Measurements from ENCODE around the gene KRTAP10-11. TPM values are rescaled to one million over a fixed set of nuclear protein-coding genes. Genes with fewer than 3 reads are reported as not detected.

KRTAP10-11 gene
- total RNA-seq, 1 donor from 2014 or later: not detected

DNA sequence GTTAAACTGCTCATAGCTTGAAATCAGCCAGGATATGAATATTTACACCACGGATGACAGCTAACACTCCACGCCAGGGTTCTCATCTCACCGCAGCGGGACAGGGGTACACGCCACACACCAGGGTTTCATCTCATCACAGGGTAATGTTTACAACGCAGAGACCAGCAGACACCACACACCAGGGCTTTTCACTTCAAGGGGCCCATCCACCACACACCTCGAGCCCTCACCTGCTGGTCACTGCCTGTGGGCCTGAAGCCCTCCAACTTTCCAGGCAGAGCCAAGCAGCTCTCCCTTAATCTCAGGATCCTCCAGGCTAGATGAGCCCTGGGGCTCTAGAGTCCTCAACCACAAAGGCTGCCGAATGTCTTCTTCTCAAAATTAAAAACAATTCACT lies 49.4 kb downstream of the KRTAP10-11 start:
- peaks cover 26% of the 10 kb centered on the region for H3K27me3 Mint-ChIP-seq (ENCODE audit: insufficient read depth, low read depth)
- H3K36me3 Mint-ChIP-seq: peaks cover 3% of the 10 kb centered on the region
- H3K27ac ChIP-seq: no peak overlapping the region
- H3K79me2 ChIP-seq (ENCODE audit: low read depth): no peaks in the 10 kb centered on the region
- H4K20me1 ChIP-seq (ENCODE audit: low read depth): no peaks in the 10 kb centered on the region
- no peaks in the 10 kb centered on the region for H3K36me3 ChIP-seq
- peaks cover 5% of the 10 kb centered on the region for H3K9me3 ChIP-seq (ENCODE audit: low read depth)
- peaks cover 1% of the 10 kb centered on the region for H3K27me3 ChIP-seq
- no peak overlapping the region for H3K4me3 Mint-ChIP-seq
- no peak overlapping the region for H3K27ac Mint-ChIP-seq
- peaks cover 25% of the 10 kb centered on the region for H3K4me1 ChIP-seq
- H2AFZ ChIP-seq (replicated peaks): no peak overlapping the region
- TF ChIP-seq EZH2phosphoT487 (IDR thresholded peaks at IDR 0.05) (no peak), EZH2 (IDR thresholded peaks at IDR 0.05) (no peak)
- TF ChIP-seq, protein P1, sequence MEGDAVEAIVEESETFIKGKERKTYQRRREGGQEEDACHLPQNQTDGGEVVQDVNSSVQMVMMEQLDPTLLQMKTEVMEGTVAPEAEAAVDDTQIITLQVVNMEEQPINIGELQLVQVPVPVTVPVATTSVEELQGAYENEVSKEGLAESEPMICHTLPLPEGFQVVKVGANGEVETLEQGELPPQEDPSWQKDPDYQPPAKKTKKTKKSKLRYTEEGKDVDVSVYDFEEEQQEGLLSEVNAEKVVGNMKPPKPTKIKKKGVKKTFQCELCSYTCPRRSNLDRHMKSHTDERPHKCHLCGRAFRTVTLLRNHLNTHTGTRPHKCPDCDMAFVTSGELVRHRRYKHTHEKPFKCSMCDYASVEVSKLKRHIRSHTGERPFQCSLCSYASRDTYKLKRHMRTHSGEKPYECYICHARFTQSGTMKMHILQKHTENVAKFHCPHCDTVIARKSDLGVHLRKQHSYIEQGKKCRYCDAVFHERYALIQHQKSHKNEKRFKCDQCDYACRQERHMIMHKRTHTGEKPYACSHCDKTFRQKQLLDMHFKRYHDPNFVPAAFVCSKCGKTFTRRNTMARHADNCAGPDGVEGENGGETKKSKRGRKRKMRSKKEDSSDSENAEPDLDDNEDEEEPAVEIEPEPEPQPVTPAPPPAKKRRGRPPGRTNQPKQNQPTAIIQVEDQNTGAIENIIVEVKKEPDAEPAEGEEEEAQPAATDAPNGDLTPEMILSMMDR (IDR thresholded peaks at IDR 0.05): no peak
- DNase-seq (ENCODE audit: low spot score): no peak
- no peak overlapping the region for H3K4me3 ChIP-seq
- peaks cover 39% of the 10 kb centered on the region for H3K4me1 Mint-ChIP-seq
- no peak overlapping the region for H3K4me2 ChIP-seq
- no peaks in the 10 kb centered on the region for H3F3A ChIP-seq (ENCODE audit: low read depth)
- H3K9ac ChIP-seq: no peak overlapping the region
- peaks cover 19% of the 10 kb centered on the region for H3K9me3 Mint-ChIP-seq

DNA sequence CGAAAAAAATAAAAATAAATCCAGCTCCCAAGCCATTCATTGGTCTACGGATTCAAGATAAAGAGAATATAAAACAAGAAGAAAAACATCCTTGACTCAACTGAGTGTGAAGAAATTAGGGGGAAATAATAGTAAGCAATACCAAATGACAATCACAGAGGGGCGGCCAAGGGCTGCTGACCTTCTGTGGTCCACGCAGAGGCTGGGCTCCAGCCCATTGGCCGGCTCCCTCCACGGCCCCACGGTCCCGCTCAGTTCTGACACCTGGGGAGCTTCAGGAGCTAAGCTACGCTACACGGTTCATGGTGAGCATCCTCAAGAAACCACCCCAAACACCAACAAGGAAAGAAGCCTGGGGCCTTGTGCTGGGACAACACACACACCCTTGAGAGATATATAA lies 50.4 kb downstream of the KRTAP10-11 start:
- no peaks in the 10 kb centered on the region for H3F3A ChIP-seq (ENCODE audit: low read depth)
- H3K9me3 ChIP-seq (ENCODE audit: low read depth): peaks cover 5% of the 10 kb centered on the region
- H3K27ac ChIP-seq: no peak overlapping the region
- Mint-ChIP-seq H3K4me1 (peaks cover 44% of the 10 kb centered on the region), H3K27ac (no peak overlapping the region), H3K9me3 (peaks cover 19% of the 10 kb centered on the region), H3K36me3 (peaks cover 3% of the 10 kb centered on the region), H3K27me3 (ENCODE audit: insufficient read depth, low read depth) (peaks cover 30% of the 10 kb centered on the region), H3K4me3 (no peak overlapping the region)
- no peak overlapping the region for H3K4me3 ChIP-seq
- no peaks in the 10 kb centered on the region for H3K36me3 ChIP-seq
- no peak for TF ChIP-seq EZH2 (IDR thresholded peaks at IDR 0.05)
- TF ChIP-seq, protein P1 (IDR thresholded peaks at IDR 0.05): no peak
- TF ChIP-seq EZH2phosphoT487 (IDR thresholded peaks at IDR 0.05): no peak
- H2AFZ ChIP-seq (replicated peaks): no peak overlapping the region
- no peak for DNase-seq (ENCODE audit: low spot score)
- H3K27me3 ChIP-seq: peaks cover 6% of the 10 kb centered on the region
- peaks cover 27% of the 10 kb centered on the region for H3K4me1 ChIP-seq
- no peak overlapping the region for H3K4me2 ChIP-seq
- H3K9ac ChIP-seq: no peak overlapping the region
- no peaks in the 10 kb centered on the region for H3K79me2 ChIP-seq (ENCODE audit: low read depth)
- no peaks in the 10 kb centered on the region for H4K20me1 ChIP-seq (ENCODE audit: low read depth)

Small RNA genes within 50 kb of the gene (small RNA-seq; reads per million reads assigned to genes)
- not detected for gene KRTAP12-6P

Other genes starting within 250 kb of the KRTAP10-11 start
- 2.5 and 4.9 TPM in 2 replicates for gene LRRC3, start 190.9 kb upstream of the KRTAP10-11 start, total RNA-seq (ENCODE audit: low replicate concordance)
- gene KRTAP10-1, start 106.2 kb upstream of the KRTAP10-11 start, total RNA-seq (ENCODE audit: low replicate concordance): not detected in 2 replicates
- gene KRTAP10-2, start 94.9 kb upstream of the KRTAP10-11 start, total RNA-seq (ENCODE audit: low replicate concordance): not detected in 2 replicates
- not detected in 2 replicates for gene KRTAP10-3, start 87.6 kb upstream of the KRTAP10-11 start, total RNA-seq (ENCODE audit: low replicate concordance)
- gene KRTAP10-4, start 72.7 kb upstream of the KRTAP10-11 start, total RNA-seq (ENCODE audit: low replicate concordance): not detected in 2 replicates
- not detected in 2 replicates for gene KRTAP10-5, start 65.8 kb upstream of the KRTAP10-11 start, total RNA-seq (ENCODE audit: low replicate concordance)
- not detected in 2 replicates for gene KRTAP10-6, start 53.9 kb upstream of the KRTAP10-11 start, total RNA-seq (ENCODE audit: low replicate concordance)
- not detected in 2 replicates for gene KRTAP10-7, start 45.8 kb upstream of the KRTAP10-11 start, total RNA-seq (ENCODE audit: low replicate concordance)
- not detected in 2 replicates for gene KRTAP10-8, start 34.3 kb upstream of the KRTAP10-11 start, total RNA-seq (ENCODE audit: low replicate concordance)
- gene KRTAP10-9, start 19.3 kb upstream of the KRTAP10-11 start, total RNA-seq (ENCODE audit: low replicate concordance): not detected in 2 replicates
- not detected in 2 replicates for gene KRTAP10-10, start 9.1 kb upstream of the KRTAP10-11 start, total RNA-seq (ENCODE audit: low replicate concordance)
- not detected in 2 replicates for gene KRTAP12-4, start 8.2 kb downstream of the KRTAP10-11 start, total RNA-seq (ENCODE audit: low replicate concordance)
- gene KRTAP12-3, start 11.5 kb downstream of the KRTAP10-11 start, total RNA-seq (ENCODE audit: low replicate concordance): not detected in 2 replicates
- gene KRTAP12-2, start 20.5 kb downstream of the KRTAP10-11 start, total RNA-seq (ENCODE audit: low replicate concordance): not detected in 2 replicates
- not detected in 2 replicates for gene KRTAP12-1, start 35.7 kb downstream of the KRTAP10-11 start, total RNA-seq (ENCODE audit: low replicate concordance)
- not detected in 2 replicates for gene KRTAP10-12, start 50.8 kb downstream of the KRTAP10-11 start, total RNA-seq (ENCODE audit: low replicate concordance)
- not detected in 2 replicates for gene TSPEAR, start 65.2 kb downstream of the KRTAP10-11 start, total RNA-seq (ENCODE audit: low replicate concordance)
- 76.7 and 83.1 TPM in 2 replicates for gene UBE2G2, start 155.4 kb downstream of the KRTAP10-11 start, total RNA-seq (ENCODE audit: low replicate concordance)
- gene SUMO3, start 171.6 kb downstream of the KRTAP10-11 start, total RNA-seq (ENCODE audit: low replicate concordance): 117 and 135 TPM in 2 replicates
- gene PTTG1IP, start 227.3 kb downstream of the KRTAP10-11 start, total RNA-seq (ENCODE audit: low replicate concordance): 162 and 192 TPM in 2 replicates